DND-41 (cell line): ENCODE data around the gene DNAH17.

Experiments
- ATAC-seq: fragments of 200-7000 bp; cut with Tn5 transposase; 3 replicates; pipeline ENCODE4 v1.9.1; 2021; ENCODE audit warnings: low read depth; ENCODE audit not compliant: insufficient read depth
- DNase-seq: peaks from one replicate; pipeline ENCODE4 v3.0.0-alpha.2; 2020
- H2AFZ ChIP-seq: 2 replicates; pipeline ENCODE4 v1.6.0; 2012; ENCODE audit warnings: low read depth, low read length
- H3K27ac ChIP-seq: 2 replicates; pipeline ENCODE4 v1.5.1; 2012; ENCODE audit warnings: low read length, inconsistent platforms
- H3K27me3 ChIP-seq: fragments of 200-600 bp; sonication (generic); 2 replicates; pipeline ENCODE4 v1.6.0; 2012; ENCODE audit warnings: low read length, mild to moderate bottlenecking, inconsistent platforms; ENCODE audit not compliant: insufficient read depth, poor library complexity
- H3K36me3 ChIP-seq: 2 replicates; pipeline ENCODE4 v1.5.1; 2012; ENCODE audit warnings: low read length, inconsistent platforms; ENCODE audit not compliant: insufficient read depth
- H3K4me1 ChIP-seq: 2 replicates; pipeline ENCODE4 v1.5.1; 2012; ENCODE audit warnings: mild to moderate bottlenecking, low read length; ENCODE audit not compliant: insufficient read depth
- H3K4me2 ChIP-seq: 2 replicates; pipeline ENCODE4 v1.6.0; 2012; ENCODE audit warnings: mild to moderate bottlenecking, moderate library complexity, low read length, inconsistent platforms; ENCODE audit not compliant: insufficient read depth
- H3K4me3 ChIP-seq, 2 experiments: fragments of 200-600 bp in 1 of 2; shearing (Covaris generic) in 1 of 2; 2 replicates each; pipeline ENCODE4 v1.5.1; 2012 to 2016; ENCODE audit warnings: inconsistent platforms in 2 of 2, low read length in 2 of 2, mild to moderate bottlenecking in 2 of 2, low read depth in 1 of 2, moderate library complexity in 1 of 2
- H3K79me2 ChIP-seq: 2 replicates; pipeline ENCODE4 v1.6.0; 2012; ENCODE audit warnings: low read length, inconsistent platforms; ENCODE audit not compliant: insufficient read depth
- H3K9ac ChIP-seq: 2 replicates; pipeline ENCODE4 v1.6.0; 2012; ENCODE audit warnings: low read depth, mild to moderate bottlenecking, inconsistent platforms, low read length, moderate library complexity
- H3K9me3 ChIP-seq: 2 replicates; pipeline ENCODE4 v1.5.1; 2012; ENCODE audit warnings: low read length, moderate library complexity, mild to moderate bottlenecking, inconsistent platforms; ENCODE audit not compliant: insufficient read depth, severe bottlenecking
- H4K20me1 ChIP-seq: 2 replicates; pipeline ENCODE4 v1.6.0; 2012; ENCODE audit warnings: low read length; ENCODE audit not compliant: insufficient read depth
- EZH2 ChIP-seq: IDR thresholded peaks from 3 replicates; pipeline ENCODE4 v1.6.1; 2012; ENCODE audit warnings: borderline replicate concordance, low read depth, mild to moderate bottlenecking, moderate library complexity, low read length, inconsistent platforms; ENCODE audit not compliant: severe bottlenecking
- TF ChIP-seq, protein P1 (sequence below): IDR thresholded peaks from 2 replicates; pipeline ENCODE4 v1.5.1; 2012; ENCODE audit warnings: borderline replicate concordance, low read length, moderate library complexity, mild to moderate bottlenecking; ENCODE audit not compliant: poor library complexity, severe bottlenecking; ENCODE audit errors: extremely low read depth

The DNAH17 gene

DNA sequence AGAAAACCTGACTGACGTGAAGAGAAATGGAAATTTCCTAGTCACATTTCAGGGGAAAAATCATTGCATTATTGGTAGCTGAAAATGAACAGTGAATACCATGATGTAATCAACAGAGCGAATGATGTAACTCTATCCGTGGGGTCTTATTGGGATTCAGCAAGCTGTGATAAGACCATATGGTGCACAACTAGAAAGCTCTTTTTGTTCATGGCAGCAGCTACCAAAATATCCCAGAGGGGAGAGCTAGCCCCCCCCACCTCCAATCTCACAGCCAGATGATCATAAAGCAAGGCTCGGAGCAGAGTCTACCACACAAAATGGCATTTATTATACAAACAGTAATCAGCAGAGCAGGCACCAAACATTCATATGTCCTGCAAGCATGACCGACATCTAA lies 22.2 kb upstream of the DNAH17 start:
- TF ChIP-seq, protein P1, sequence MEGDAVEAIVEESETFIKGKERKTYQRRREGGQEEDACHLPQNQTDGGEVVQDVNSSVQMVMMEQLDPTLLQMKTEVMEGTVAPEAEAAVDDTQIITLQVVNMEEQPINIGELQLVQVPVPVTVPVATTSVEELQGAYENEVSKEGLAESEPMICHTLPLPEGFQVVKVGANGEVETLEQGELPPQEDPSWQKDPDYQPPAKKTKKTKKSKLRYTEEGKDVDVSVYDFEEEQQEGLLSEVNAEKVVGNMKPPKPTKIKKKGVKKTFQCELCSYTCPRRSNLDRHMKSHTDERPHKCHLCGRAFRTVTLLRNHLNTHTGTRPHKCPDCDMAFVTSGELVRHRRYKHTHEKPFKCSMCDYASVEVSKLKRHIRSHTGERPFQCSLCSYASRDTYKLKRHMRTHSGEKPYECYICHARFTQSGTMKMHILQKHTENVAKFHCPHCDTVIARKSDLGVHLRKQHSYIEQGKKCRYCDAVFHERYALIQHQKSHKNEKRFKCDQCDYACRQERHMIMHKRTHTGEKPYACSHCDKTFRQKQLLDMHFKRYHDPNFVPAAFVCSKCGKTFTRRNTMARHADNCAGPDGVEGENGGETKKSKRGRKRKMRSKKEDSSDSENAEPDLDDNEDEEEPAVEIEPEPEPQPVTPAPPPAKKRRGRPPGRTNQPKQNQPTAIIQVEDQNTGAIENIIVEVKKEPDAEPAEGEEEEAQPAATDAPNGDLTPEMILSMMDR = no peak
- no peak for TF ChIP-seq EZH2
- no peak overlapping the region for H3K9ac ChIP-seq
- DNase-seq (no peak), ATAC-seq (no peak)
- H2AFZ ChIP-seq = no peak overlapping the region
- no peak overlapping the region for H3K4me2 ChIP-seq
- H3K9me3 ChIP-seq = no peaks in the 10 kb centered on the region
- H3K27ac ChIP-seq = no peak overlapping the region
- H3K79me2 ChIP-seq = no peaks in the 10 kb centered on the region
- H3K4me3 ChIP-seq = no peak overlapping the region
- no peaks in the 10 kb centered on the region for H4K20me1 ChIP-seq
- H3K36me3 ChIP-seq = no peaks in the 10 kb centered on the region
- no peaks in the 10 kb centered on the region for H3K4me1 ChIP-seq
- peaks cover 5% of the 10 kb centered on the region for H3K27me3 ChIP-seq

DNA sequence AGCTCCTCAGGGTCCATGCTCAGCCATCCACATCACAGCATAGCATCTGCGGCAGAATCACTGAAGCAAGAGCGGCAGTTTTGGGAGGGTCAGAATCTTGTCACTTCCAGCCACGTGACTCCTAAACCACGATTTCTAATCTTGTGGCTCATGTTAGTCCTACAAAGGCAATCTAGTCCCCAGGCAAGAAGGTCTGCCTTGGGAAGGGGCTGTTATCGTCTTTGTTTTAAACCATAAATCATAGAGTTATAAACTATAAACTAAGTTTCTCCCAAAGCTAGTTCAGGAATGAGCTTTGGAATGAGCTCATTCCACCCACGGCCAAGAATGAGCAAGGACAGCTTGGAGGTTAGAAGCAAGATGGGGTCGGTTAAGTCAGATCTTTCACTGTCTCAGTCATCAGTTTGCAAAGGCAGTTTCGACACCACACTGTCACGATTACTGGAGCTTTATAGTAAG lies 20.8 kb upstream of the DNAH17 start:
- H3K9me3 ChIP-seq = no peaks in the 10 kb centered on the region
- no peaks in the 10 kb centered on the region for H3K79me2 ChIP-seq
- no peak overlapping the region for H3K27ac ChIP-seq
- no peaks in the 10 kb centered on the region for H3K4me1 ChIP-seq
- no peak overlapping the region for H2AFZ ChIP-seq
- H3K27me3 ChIP-seq = peaks cover 5% of the 10 kb centered on the region
- H3K4me3 ChIP-seq = no peak overlapping the region
- TF ChIP-seq, protein P1 = no peak
- no peak for TF ChIP-seq EZH2
- no peak overlapping the region for H3K9ac ChIP-seq
- no peaks in the 10 kb centered on the region for H4K20me1 ChIP-seq
- no peaks in the 10 kb centered on the region for H3K36me3 ChIP-seq
- no peak overlapping the region for H3K4me2 ChIP-seq
- ATAC-seq (no peak), DNase-seq (no peak)

DNA sequence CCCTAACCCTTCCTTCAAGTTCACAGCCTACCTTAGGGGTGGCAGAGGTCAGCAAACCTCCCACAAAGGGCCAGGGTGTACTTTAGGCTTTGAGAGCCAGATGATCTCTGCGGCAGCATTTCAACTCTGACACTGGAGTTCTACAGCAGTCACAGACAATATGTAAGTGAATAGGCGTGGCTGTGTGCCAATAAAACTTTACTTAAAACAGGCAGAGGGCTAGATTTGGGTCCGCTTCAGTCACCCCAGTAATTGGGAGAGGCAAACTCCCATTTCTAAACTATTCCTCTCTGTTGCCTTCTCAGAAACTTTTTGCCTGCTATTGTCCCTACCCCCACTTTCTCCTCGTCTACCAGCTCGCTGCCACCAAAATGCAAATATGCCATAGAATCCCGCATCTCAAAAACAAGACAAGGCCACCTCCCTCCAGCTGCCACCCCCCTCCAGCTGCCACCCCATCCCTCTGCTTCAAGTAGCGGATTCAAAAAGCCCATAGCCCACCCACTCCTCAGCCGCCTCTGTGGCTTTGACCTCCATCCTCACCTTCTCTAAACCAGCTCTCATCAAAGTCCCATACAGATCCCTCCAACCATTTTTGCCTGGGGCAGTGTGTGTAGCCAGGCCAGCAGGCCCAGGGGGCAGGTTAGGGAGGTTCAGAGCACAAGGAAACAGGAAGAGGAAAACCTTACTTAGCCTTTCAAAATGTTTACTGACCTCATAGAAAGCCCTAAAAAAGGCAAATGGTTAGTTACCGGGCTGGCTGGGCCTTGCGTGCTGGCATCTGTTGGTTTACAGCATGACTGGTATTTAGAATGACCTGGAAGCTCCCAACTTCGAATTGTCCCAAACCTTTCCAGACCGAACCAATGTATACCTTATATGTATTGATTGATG lies 19.9 kb upstream of the DNAH17 start:
- no peak overlapping the region for H3K27ac ChIP-seq
- no peaks in the 10 kb centered on the region for H4K20me1 ChIP-seq
- no peak overlapping the region for H3K4me2 ChIP-seq

More for the DNA sequence above, 19.9 kb upstream of the DNAH17 start:
- Histone ChIP-seq H3K4me3 (no peak overlapping the region), H3K9me3 (no peaks in the 10 kb centered on the region), H3K79me2 (no peaks in the 10 kb centered on the region), H3K36me3 (no peaks in the 10 kb centered on the region), H3K27me3 (peaks cover 5% of the 10 kb centered on the region), H3K9ac (no peak overlapping the region), H2AFZ (no peak overlapping the region), H3K4me1 (no peaks in the 10 kb centered on the region)
- ATAC-seq = no peak
- no peak for DNase-seq
- TF ChIP-seq, protein P1 = no peak
- TF ChIP-seq EZH2 = no peak
